GM18507 (cell line): ENCODE data around the gene WNK1.

ENCODE experiments used
- DNase-seq: peaks from one replicate; pipeline ENCODE4 v3.0.0; 2011; ENCODE audit warnings: low read depth; ENCODE audit not compliant: insufficient read length; ENCODE audit errors: extremely low spot score
- FAIRE-seq: peaks from 2 replicates; lab custom pipeline; 2011; peaks lifted over from hg19 to GRCh38; lab: Jason Lieb, UNC

WNK1 gene

GRCh38 chr12:739349-739748 is 13.0 kb upstream of the WNK1 start:
- DNase-seq, result no peak
- FAIRE-seq, result no peak

- FAIRE-seq, result no peak
- no peak for DNase-seq
Observed at GRCh38 chr12:740921-741320, 11.5 kb upstream of the WNK1 start.

GRCh38 chr12:749751-750270 is 2.6 kb upstream of the WNK1 start:
- no peak for DNase-seq
- FAIRE-seq, result peak; percentile 39

- DNase-seq (no peak), FAIRE-seq (peak; percentile 31)
Observed at GRCh38 chr12:750366-751191, 1.8 kb upstream of the WNK1 start.

GRCh38 chr12:751192-751998 is 984 bp upstream of the WNK1 start:
- DNase-seq (peak; percentile 60), FAIRE-seq (peak; percentile 98)

GRCh38 chr12:752695-753610 is 574 bp downstream of the WNK1 start:
- no peak for DNase-seq
- no peak for FAIRE-seq

- DNase-seq (no peak), FAIRE-seq (peak; percentile 38)
Observed at GRCh38 chr12:753611-754472, 1.5 kb downstream of the WNK1 start.

- FAIRE-seq, result peak; percentile 39
- no peak for DNase-seq
Observed at GRCh38 chr12:754473-754820, 2.1 kb downstream of the WNK1 start.

GRCh38 chr12:754851-755562 is 2.6 kb downstream of the WNK1 start:
- peak; percentile 86 for FAIRE-seq
- no peak for DNase-seq

- no peak for DNase-seq
- peak; percentile 36 for FAIRE-seq
Observed at GRCh38 chr12:759628-760027, 7.2 kb downstream of the WNK1 start.

- no peak for FAIRE-seq
- DNase-seq, result no peak
Observed at GRCh38 chr12:761256-761655, 8.9 kb downstream of the WNK1 start.

GRCh38 chr12:765840-766239 is 13.5 kb downstream of the WNK1 start:
- FAIRE-seq (no peak), DNase-seq (no peak)

- DNase-seq (no peak), FAIRE-seq (no peak)
Observed at GRCh38 chr12:768434-768833, 16.1 kb downstream of the WNK1 start.

- DNase-seq (no peak), FAIRE-seq (peak; percentile 39)
Observed at GRCh38 chr12:770479-770878, 18.1 kb downstream of the WNK1 start.

GRCh38 chr12:772056-772697 is 19.8 kb downstream of the WNK1 start:
- no peak for FAIRE-seq

GRCh38 chr12:774051-774614 is 21.8 kb downstream of the WNK1 start:
- DNase-seq (no peak), FAIRE-seq (no peak)

More at GRCh38 chr12:772056-772697, 19.8 kb downstream of the WNK1 start:
- no peak for DNase-seq
